GM21447 (cell line): ENCODE results near the gene CEMIP.

Source experiments
- ATAC-seq: cut with Tn5 transposase; IDR thresholded peaks from one replicate; pipeline ENCODE4 v1.9.1; 2021; ENCODE audit not compliant: unreplicated experiment

The CEMIP gene

GRCh38 chr15:80778964-80779657 is at the start of gene CEMIP:
Gene CEMIP (plus strand): TSS chr15:80779370. CDS start chr15:80873880, 94,510 bp downstream.
- no peak for ATAC-seq

- no peak for ATAC-seq
Measured at GRCh38 chr15:80730387-80730786, 48.8 kb upstream of the CEMIP start.

- ATAC-seq = no peak
Measured at GRCh38 chr15:80730926-80731325, 48.2 kb upstream of the CEMIP start.

- ATAC-seq = no peak
Measured at GRCh38 chr15:80732167-80732566, 47.0 kb upstream of the CEMIP start.

- no peak for ATAC-seq
Measured at GRCh38 chr15:80732818-80733217, 46.4 kb upstream of the CEMIP start.

GRCh38 chr15:80733460-80733859 is 45.7 kb upstream of the CEMIP start:
- no peak for ATAC-seq

GRCh38 chr15:80735344-80735743 is 43.8 kb upstream of the CEMIP start:
- ATAC-seq = no peak

GRCh38 chr15:80736560-80736959 is 42.6 kb upstream of the CEMIP start:
- no peak for ATAC-seq

GRCh38 chr15:80739919-80740318 is 39.3 kb upstream of the CEMIP start:
- ATAC-seq = no peak

- ATAC-seq = no peak
Measured at GRCh38 chr15:80742081-80742480, 37.1 kb upstream of the CEMIP start.

GRCh38 chr15:80743189-80743833 is 35.9 kb upstream of the CEMIP start:
- ATAC-seq = no peak

- no peak for ATAC-seq
Measured at GRCh38 chr15:80744415-80744814, 34.8 kb upstream of the CEMIP start.

GRCh38 chr15:80744826-80745225 is 34.3 kb upstream of the CEMIP start:
- ATAC-seq = no peak

GRCh38 chr15:80745888-80746287 is 33.3 kb upstream of the CEMIP start:
- ATAC-seq = no peak

- no peak for ATAC-seq
Measured at GRCh38 chr15:80747317-80748053, 31.7 kb upstream of the CEMIP start.

- ATAC-seq = no peak
Measured at GRCh38 chr15:80749589-80749988, 29.6 kb upstream of the CEMIP start.

- ATAC-seq = no peak
Measured at GRCh38 chr15:80750575-80750974, 28.6 kb upstream of the CEMIP start.

GRCh38 chr15:80752204-80752603 is 27.0 kb upstream of the CEMIP start:
- no peak for ATAC-seq

GRCh38 chr15:80753161-80753560 is 26.0 kb upstream of the CEMIP start:
- no peak for ATAC-seq

- ATAC-seq = no peak
Measured at GRCh38 chr15:80754014-80754413, 25.2 kb upstream of the CEMIP start.

GRCh38 chr15:80755885-80756284 is 23.3 kb upstream of the CEMIP start:
- ATAC-seq = no peak

GRCh38 chr15:80758130-80758745 is 20.9 kb upstream of the CEMIP start:
- ATAC-seq = no peak
